ENCODE measurements around the gene HK2. TPM values are rescaled to one million over a fixed set of nuclear protein-coding genes. Genes with fewer than 3 reads are reported as not detected.
"Not testable (repeated sequence)": the region's sequence is repeated elsewhere in the genome, so short reads cannot be mapped to it uniquely, and the experiment has no call there.

Gene HK2
- total RNA-seq, 1 experiment from 2014 or later: 0.09 TPM

GRCh38 chr2:74834792-74835755 is 1.1 kb downstream of the HK2 start:
- DNase-seq (ENCODE audit: low spot score): no peak

- peak; percentile 35 for DNase-seq (ENCODE audit: low spot score)
These were observed 2.1 kb downstream of the HK2 start for GRCh38 chr2:74835831-74836674.

- DNase-seq (ENCODE audit: low spot score): no peak
These were observed 2.9 kb downstream of the HK2 start for GRCh38 chr2:74836675-74837401.

GRCh38 chr2:74841641-74842040 is 7.7 kb downstream of the HK2 start:
- DNase-seq (ENCODE audit: low spot score): no peak

DNA sequence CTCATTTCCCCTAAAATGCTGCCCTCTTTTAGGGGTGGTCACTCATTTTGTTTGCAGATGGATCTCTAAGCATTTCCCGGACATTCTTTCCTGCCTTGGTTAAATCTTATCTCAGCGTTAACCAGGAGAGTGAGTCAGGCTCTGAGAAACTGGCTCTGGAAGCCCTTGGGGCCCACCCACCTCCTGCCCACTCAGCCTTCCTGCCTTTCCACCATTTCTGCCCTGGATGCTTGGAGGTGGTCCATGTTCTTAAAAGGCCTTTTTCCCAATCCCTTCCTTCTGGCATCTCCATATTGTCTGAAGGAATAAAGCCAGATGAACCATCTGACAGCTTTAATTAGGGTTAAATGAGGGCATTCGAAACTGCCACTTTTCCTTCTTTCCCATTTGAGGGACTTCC is 9.5 kb downstream of the HK2 start:
- DNase-seq (ENCODE audit: low spot score): peak; percentile 81

DNA sequence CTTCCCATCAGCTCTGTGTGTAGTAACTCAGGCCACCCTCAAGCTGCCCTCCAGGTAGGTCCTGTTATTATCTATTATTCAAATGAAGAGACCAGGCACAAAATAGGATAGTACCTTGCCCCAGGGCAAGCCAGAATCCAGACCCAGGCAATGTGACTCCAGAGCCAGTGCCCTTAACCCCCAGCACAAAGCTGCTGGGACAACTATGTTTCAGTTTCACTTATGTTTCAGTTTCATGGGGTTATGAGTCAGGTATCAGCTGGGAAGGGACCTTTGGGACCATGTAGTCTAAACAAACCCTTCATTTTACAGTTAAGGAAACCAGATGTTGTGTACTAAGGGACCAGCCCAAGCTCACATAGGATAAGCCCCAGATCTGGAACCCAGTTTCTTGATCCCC is 10.0 kb downstream of the HK2 start:
- DNase-seq (ENCODE audit: low spot score): peak; percentile 78

DNA sequence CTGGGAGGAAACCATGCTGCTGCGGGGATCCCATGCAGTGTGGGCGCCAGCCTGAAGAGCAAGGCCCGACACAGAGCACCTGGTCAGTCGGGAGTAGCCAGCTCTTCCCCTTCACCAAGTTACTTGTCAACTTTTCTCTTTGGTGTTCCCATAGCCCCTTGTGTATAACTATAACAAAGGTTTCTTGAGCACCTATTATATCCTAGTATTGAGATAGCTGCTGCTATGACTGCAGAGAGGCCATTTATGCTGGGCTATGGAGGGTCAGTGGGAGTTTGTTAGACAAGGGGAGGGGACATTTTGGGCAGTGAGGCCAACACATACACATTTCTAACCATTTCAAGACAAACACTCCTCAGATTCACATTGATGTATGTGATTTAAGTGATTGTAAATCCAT is 10.8 kb downstream of the HK2 start:
- no peak for DNase-seq (ENCODE audit: low spot score)

DNA sequence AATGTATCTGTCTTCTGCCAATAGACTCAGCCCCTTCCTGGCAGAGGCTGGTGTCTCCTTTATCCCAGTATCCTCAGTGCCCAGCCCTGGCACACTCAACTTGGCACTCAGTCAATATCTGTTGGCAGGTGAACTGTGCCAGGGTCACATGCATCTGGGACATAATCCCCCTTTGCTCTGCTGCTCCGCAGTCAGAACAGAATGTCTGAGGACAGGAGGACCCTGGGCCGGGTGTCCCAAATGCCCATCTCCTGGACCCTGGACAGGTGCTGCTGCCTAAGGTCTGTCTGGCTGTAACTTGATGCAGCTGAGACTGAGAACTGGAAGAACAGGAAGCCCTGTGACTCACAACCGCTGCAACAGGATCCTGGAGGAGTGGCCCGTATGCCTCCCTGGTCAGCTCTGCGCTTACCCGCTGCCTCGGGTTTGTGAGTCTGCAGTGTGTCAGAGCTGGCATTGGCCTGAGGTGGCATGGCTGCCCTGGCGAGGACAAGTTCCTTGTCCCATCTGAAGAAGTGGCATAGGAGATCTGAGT is 11.4 kb downstream of the HK2 start:
- peak; percentile 98 for DNase-seq (ENCODE audit: low spot score)

- DNase-seq (ENCODE audit: low spot score): peak; percentile 45
These were observed 12.1 kb downstream of the HK2 start for GRCh38 chr2:74845991-74846390.

GRCh38 chr2:74846481-74846880 is 12.6 kb downstream of the HK2 start:
- no peak for DNase-seq (ENCODE audit: low spot score)

DNA sequence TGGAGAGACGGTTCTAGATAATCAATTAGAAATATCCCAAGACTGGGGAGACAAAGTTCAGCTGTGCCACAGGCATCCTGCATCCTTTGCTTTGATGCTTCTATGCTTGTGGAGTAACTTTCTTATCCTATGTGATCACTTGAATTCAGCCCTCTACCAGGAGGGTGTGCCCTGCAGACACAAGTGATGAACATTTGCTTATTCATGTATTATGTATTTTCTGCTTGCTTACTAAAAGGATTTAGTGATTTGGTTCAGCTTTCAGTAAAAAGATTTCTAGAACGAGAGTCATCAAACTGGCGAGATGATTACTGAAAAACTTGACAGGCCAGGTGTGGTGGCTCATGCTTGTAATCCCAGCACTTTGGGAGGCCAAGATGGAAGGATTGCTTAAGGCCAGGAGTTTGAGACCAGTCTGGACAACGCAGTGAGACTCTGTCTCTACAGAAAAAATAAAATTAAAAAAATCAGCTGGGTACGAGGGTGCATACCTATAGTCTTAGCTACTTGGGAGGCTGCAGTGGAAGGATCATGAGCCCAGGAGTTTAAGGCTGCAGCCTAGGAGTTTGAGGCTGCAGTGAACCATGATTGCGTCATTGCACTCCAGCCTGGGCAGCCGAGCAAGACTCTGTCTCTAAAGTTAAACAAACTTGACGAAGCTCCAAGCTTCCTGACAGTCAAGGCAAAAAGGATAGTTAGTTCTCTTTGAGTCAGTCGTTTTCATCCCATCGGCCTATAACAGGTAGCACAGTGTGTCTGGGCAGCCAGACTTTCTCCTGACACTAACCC is 13.3 kb downstream of the HK2 start:
- no peak for DNase-seq (ENCODE audit: low spot score)

DNA sequence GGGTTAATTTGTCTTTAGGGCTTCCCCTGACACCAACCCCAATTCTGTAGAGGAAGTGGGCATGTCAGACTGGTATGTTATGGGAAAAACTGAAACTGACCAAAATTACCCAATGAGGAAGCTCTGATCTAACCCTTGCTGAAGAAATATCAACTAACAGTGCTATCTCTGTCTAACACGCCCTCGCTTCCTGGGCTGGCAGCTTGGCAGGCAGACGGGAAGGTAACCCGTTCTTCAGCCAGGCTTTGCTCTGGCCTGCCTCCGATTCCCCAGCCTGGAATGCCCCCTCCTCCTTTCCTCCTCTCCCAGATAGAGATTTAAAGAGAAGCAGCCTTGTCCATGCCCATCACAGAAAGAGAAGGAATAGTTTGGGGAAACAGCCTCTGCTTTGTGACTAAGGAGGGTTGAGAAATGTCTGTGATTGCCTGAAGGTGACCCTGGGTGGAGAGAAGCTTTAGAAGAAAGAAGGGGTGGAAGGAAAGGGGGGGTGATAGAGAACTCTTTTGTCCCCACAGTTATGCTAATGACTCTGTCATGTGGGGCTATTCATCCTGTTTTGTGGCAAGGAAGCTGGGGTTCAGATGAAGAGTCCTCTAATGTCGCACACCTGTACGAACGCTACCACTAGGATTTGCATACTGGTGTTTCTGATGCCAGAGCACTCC is 15.4 kb downstream of the HK2 start:
- no peak for DNase-seq (ENCODE audit: low spot score)

- no peak for DNase-seq (ENCODE audit: low spot score)
These were observed 16.7 kb downstream of the HK2 start for GRCh38 chr2:74850496-74851190.

DNA sequence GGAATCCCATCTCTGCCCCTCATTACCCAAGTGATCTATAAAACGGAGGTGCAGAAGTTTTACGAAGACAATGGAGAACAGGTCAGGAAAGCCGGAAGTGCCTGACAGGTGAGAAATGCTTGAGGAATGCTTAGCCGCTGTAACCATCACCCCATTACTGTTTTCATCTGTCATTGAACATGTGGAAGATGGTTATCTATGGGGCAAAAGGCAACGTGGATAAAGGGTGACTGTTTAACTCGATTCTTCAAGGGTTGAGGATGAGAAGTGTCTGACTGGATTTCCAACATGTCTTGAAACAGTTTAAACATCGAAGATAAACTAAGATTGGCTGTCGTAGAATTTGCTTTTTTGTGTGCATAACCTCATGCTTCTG is 17.3 kb downstream of the HK2 start:
- peak; percentile 89 for DNase-seq (ENCODE audit: low spot score)

GRCh38 chr2:74853360-74853759 is 19.4 kb downstream of the HK2 start:
- DNase-seq (ENCODE audit: low spot score): not testable (repeated sequence)

- no peak for DNase-seq (ENCODE audit: low spot score)
These were observed 20.5 kb downstream of the HK2 start for GRCh38 chr2:74854401-74854800.

GRCh38 chr2:74855114-74855707 is 21.3 kb downstream of the HK2 start:
- DNase-seq (ENCODE audit: low spot score): not testable (repeated sequence)

DNA sequence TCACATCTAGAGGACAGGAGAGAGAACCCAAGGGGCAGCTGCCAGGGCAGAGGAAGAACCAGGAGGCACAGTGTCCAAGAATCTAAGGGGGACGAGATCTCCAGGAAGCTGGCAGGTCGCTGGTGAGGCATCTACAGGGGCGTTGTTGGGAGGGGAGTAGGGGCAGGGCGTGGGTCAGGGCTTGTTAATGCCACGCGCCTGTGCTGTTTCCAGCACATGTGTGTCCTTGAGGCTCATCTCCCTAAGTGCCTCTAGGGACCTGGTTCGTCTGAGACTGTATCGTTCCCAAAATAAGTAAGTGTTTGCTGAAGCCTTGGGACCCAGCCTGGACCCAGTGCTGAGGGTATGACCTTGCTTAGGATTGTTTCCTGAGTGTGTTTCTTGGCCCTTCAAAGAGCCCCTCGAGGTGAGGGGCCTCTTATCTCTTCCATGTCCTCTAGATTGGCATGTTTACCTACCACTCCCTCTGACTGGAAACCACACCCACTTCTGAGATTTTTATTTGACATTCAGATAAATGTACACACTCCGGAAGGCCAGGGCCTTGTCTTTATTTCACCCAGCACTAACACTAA is 22.2 kb downstream of the HK2 start:
- no peak for DNase-seq (ENCODE audit: low spot score)

- DNase-seq (ENCODE audit: low spot score): no peak
These were observed 22.7 kb downstream of the HK2 start for GRCh38 chr2:74856599-74856998.
